Measurements from ENCODE around the gene BRICD5. TPM values are rescaled to one million over a fixed set of nuclear protein-coding genes. Genes with fewer than 3 reads are reported as not detected.

BRICD5 gene
- total RNA-seq, 1 donor from 2014 or later: 1.1 TPM

- no peak for DNase-seq (ENCODE audit: low read depth, low spot score)
These were observed 44.8 kb downstream of the BRICD5 start for GRCh38 chr16:2165861-2166260.

- no peak for DNase-seq (ENCODE audit: low read depth, low spot score)
These were observed 47.3 kb downstream of the BRICD5 start for GRCh38 chr16:2163211-2163881.

GRCh38 chr16:2162676-2163118 is 48.0 kb downstream of the BRICD5 start:
- no peak for DNase-seq (ENCODE audit: low read depth, low spot score)

DNA sequence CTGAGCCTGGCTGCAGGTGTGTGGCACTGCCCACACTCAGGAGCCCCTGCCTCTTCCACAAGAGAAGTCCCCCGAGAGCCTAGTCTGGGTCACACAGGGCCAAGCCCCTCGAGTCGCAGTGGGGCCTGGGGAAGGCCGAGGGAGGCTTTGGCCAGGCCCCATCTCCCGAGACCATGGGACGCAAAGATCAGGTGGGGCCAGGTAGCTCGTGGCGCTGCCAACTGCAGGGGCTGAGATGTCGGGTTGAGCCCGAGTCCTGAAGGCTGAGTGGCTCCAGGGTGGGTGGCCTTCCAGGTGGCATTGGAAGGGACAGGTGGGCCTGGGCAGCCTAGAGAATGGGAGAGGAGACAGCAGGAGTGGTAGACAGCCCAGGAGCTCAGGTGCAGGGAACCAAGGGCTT is 48.8 kb downstream of the BRICD5 start:
- no peak for DNase-seq (ENCODE audit: low read depth, low spot score)

GRCh38 chr16:2160915-2161551 is 49.6 kb downstream of the BRICD5 start:
- no peak for DNase-seq (ENCODE audit: low read depth, low spot score)

Other genes with a start within 250 kb of the BRICD5 start
- 2,313 and 4,514 TPM in 2 replicates for gene RPS2, start 246.0 kb downstream of the BRICD5 start, total RNA-seq
- gene RNF151, start 244.0 kb downstream of the BRICD5 start, total RNA-seq: not detected in 2 replicates
- 59.4 and 61.9 TPM in 2 replicates for gene TBL3, start 238.8 kb downstream of the BRICD5 start, total RNA-seq
- gene NOXO1, start 229.4 kb downstream of the BRICD5 start, total RNA-seq: 0.07 and 0.13 TPM in 2 replicates
- gene GFER, start 226.7 kb downstream of the BRICD5 start, total RNA-seq: 13.5 and 21.1 TPM in 2 replicates
- gene SYNGR3, start 220.9 kb downstream of the BRICD5 start, total RNA-seq: 1.8 and 5.6 TPM in 2 replicates
- 22.8 and 23.4 TPM in 2 replicates for gene ZNF598, start 201.0 kb downstream of the BRICD5 start, total RNA-seq
- 0.33 and 0.46 TPM in 2 replicates for gene NPW, start 191.1 kb downstream of the BRICD5 start, total RNA-seq
- gene NHERF2, start 184.0 kb downstream of the BRICD5 start, total RNA-seq: 53.2 and 76.2 TPM in 2 replicates
- gene NTHL1, start 163.0 kb downstream of the BRICD5 start, total RNA-seq: 48.6 and 48.9 TPM in 2 replicates
- gene TSC2, start 162.9 kb downstream of the BRICD5 start, total RNA-seq: 35.1 and 47.5 TPM in 2 replicates
- gene PKD1, start 75.0 kb downstream of the BRICD5 start, total RNA-seq: 35.4 and 39.8 TPM in 2 replicates
- gene RAB26, start 62.2 kb downstream of the BRICD5 start, total RNA-seq: 0.46 and 1.1 TPM in 2 replicates
- 88.8 and 95.7 TPM in 2 replicates for gene TRAF7, start 55.1 kb downstream of the BRICD5 start, total RNA-seq
- gene CASKIN1, start 14.3 kb downstream of the BRICD5 start, total RNA-seq: 0.04 and 0.26 TPM in 2 replicates
- 26.4 and 32.1 TPM in 2 replicates for gene MLST8, start 5.4 kb downstream of the BRICD5 start, total RNA-seq
- 19.3 and 25.8 TPM in 2 replicates for gene PGP, start 4.0 kb upstream of the BRICD5 start, total RNA-seq
- 30.3 and 34.0 TPM in 2 replicates for gene E4F1, start 12.7 kb upstream of the BRICD5 start, total RNA-seq
- 0.26 and 0.85 TPM in 2 replicates for gene DNASE1L2, start 25.6 kb upstream of the BRICD5 start, total RNA-seq
- gene ECI1, start 40.7 kb upstream of the BRICD5 start, total RNA-seq: 35.1 and 35.3 TPM in 2 replicates
- 64.5 and 77.5 TPM in 2 replicates for gene RNPS1, start 57.3 kb upstream of the BRICD5 start, total RNA-seq
- 26.2 and 31.5 TPM in 2 replicates for gene ABCA3, start 129.9 kb upstream of the BRICD5 start, total RNA-seq
- 32.3 and 60.7 TPM in 2 replicates for gene CCNF, start 218.6 kb upstream of the BRICD5 start, total RNA-seq
- gene TEDC2, start 249.2 kb upstream of the BRICD5 start, total RNA-seq: 6.6 and 9.5 TPM in 2 replicates

All from pulmonary artery endothelial cell (primary cell).